GM19324 (cell line): ENCODE data around the gene TMEM40.
"Not testable (repeated sequence)": the region's sequence is repeated elsewhere in the genome, so short reads cannot be mapped to it uniquely, and the experiment has no call there.

Experiments used
- ATAC-seq: cut with Tn5 transposase; IDR thresholded peaks from one replicate; pipeline ENCODE4 v1.9.1; 2021; ENCODE audit warnings: mild to moderate bottlenecking, moderate library complexity; ENCODE audit not compliant: unreplicated experiment, low FRiP score

Gene TMEM40

GRCh38 chr3:12777171-12777570, 18.1 kb upstream of the TMEM40 start:
- no peak for ATAC-seq

- ATAC-seq: not testable (repeated sequence)
These were observed 16.9 kb upstream of the TMEM40 start for GRCh38 chr3:12775970-12776369.

- ATAC-seq: no peak
These were observed 16.2 kb upstream of the TMEM40 start for GRCh38 chr3:12775226-12775625.

GRCh38 chr3:12774619-12775018, 15.6 kb upstream of the TMEM40 start:
- ATAC-seq: no peak

GRCh38 chr3:12773710-12774086, 14.6 kb upstream of the TMEM40 start:
- no peak for ATAC-seq

DNA sequence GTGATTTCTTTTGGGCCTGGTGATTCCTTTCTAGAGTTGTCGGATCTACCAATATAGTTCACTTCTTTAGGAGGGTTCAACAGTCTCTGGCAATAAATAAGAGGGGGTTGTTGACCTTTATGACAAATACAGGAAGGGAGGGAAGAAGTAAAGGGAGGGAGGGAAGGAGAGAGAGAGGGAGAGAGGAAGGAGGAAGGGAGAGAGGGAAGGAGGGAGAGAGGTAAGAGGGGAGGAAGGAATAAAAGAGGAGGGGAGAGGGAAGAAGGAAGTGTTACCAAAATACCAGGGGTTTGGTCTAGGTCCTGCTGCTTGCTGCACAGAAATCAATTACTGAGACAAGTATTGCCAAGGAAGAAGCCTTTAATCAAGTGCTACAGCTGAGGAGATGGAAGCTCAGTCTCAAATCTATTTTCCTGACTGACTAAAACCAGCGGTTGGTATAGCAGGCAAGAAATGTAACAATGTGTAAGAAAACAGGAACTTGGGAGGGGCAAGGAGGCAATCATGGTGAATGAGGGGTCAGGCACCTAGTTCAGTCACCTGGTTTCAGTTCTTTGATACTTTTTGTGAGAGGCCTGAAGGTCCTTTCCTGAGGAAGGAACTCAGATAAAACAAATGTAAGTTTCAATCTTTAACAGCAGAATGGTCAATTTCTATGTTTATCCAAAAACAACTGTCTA, 14.1 kb upstream of the TMEM40 start:
- ATAC-seq: no peak

GRCh38 chr3:12772462-12772861, 13.4 kb upstream of the TMEM40 start:
- no peak for ATAC-seq

DNA sequence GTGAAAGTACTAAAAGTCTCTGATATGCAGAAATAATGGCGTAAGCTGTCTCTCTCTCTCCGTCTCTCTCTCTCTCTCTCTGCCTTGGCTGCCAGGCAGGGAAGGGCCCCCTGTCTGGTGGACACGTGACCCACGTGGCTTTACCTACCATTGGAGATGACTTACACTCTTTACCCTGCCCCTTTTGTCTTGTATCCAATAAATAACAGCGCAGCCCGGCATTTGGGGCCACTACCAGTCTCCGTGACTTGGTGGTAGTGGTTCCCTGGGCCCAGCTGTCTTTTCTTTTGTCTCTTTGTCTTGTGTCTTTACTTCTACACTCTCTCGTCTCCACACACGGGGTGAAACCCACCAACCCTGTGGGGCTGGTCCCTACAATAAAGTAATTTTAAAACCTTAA, 12.2 kb upstream of the TMEM40 start:
- ATAC-seq: no peak

DNA sequence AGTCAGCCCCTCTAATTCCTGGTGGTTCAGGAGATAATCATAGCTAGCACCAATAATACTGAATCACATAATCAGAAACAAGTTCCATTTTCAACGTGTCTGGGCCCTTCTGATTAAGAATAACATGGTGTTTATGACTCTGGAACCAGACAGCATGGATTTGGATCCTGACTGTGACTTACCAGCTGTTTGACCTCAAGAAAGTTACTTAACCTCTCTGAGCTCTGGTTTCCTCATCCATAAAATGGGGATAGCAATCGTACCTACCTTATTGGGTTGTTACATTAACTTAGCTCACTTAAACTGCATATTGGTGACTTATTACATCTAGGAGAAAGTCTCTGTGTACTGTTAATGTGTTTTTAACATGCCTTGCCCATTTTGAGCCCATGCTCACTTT, 10.7 kb upstream of the TMEM40 start:
- no peak for ATAC-seq

DNA sequence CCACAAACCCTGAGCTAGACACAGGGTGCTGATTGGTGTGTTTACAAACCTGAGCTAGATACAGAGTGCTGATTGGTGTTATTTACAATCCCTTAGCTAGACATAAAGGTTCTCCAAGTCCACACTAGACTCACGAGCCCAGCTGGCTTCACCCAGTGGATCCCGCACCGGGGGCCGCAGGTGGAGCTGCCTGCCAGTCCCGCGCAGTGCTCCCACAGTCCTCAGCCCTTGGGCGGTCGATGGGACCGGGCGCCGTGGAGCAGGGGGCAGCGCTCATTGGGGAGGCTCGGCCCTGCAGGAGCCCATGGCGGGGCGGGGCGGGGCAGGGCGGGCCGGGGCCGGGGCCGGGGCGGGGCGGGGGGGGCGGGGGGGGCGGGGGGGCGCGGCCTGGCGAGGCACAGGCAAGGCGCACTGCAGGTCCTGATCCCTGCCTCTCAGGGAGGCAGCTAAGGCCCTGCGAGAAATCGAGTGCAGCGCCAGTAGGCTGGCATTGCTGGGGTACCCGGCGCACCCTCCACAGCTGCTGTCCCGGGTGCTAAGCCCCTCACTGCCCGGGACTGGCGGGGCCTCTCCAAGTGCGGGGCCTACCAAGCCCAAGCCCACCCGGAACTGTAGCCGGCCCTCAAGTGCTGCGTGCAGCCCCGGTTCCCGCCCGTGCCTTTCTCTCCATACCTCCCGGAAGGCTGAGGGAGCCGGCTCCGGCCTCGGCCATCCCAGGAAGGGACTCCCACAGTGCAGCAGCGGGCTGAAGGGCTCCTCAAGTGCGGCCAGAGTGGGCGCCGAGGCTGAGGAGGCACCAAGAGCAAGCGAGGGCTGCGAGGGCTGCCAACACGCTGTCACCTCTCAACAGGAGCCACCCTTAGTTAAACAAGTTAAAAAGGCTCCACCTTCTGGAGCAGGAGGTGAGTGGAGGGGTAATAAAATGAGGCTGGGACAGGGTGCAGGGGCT, 9.8 kb upstream of the TMEM40 start:
- ATAC-seq: no peak

DNA sequence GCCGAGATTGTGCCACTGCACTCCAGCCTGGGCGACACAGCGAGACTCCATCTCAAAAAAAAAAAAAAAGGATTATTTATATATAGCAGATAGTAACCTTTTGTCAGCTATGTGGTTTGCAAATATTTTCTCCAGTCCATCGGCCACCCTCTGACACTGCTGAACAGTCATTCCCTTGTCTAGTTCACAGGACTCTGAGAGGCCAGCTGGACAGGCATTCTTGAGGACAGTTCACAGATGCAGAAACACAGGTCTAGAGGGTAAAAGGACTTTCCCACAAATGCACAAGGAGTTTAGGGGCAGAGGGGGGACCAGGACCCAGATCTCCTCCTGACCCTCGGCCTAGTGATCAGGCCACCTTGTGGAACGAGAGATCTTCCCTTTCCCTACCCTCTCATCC, 7.5 kb upstream of the TMEM40 start:
- ATAC-seq: no peak

GRCh38 chr3:12764171-12764776, 5.2 kb upstream of the TMEM40 start:
- ATAC-seq: no peak

DNA sequence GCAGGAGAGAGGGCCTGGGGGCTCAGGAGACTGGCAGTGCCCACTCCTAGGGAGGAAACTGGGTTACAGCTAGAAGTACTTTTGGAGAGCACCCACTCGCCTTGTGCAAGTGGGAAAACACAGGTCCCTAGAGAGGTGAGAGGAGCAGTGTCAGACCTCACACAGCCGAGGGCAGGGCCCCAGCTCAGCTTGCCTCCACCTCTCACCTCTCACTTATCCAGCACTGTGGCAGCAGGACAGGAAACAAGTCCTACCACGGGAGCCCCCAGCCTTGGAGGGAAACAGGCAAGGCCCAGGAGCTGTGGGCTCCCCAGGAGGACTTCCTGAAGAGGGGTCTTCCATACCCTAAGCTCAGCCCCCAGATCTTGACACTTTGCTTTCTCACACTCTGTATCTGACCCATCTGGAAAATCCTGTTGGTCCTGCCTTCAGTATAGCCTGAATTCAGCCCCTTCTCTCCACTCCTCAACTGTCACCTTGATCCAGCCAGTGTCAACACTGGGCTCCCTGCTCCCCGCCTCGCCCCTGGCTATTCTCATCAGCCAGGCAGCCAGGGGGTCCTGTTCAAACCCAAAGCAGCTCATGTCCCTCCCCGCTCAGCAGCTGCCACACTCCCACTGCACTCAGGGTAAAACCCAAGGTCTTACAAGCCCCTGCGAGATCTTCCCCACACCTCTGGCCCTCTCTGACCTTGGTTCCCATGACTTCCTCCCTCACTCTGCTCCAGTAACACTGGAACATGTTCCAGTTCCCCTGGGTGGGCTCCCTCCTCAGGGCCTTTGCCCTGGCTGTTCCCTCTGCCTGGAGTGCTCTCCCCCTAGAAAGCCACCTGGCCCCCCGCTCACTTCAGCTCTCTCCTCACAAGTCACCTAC, 870 bp upstream of the TMEM40 start:
- no peak for ATAC-seq

DNA sequence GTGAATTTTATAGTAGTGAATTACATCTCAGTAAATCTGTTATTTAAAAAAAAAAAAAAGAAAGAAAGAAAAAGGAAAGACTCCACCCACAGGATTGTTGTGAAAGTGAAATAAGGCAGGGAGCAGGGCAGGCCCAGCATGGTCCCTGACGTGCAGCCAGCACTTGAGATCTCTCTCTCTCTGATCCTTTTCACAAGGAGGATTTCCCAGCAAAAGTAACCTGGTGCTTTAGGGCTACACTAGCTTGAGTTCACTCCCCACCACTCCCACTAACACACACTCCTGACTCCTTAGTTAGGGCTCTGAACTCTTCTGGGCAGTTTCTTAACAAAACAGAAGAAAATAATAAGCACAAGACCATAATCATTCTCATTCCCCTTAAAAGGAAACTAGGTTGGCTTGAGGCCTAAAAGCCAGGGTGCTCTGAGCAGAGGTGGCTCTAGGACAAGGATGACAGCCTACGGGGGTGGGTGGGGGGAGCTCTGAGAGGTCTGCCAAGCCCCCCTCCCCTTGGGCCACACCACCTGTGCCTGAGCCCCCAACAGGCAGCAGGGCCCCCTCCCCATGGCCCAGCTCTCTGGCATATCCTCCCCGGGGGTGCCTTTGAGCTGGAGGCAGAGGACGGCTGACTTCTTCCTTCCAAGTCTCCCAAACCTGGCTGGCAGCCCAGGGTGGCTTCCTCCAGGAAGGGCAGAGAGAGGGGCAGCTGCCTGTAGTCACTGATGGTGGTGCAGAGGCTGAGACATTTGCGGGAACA, 856 bp downstream of the TMEM40 start:
- no peak for ATAC-seq

DNA sequence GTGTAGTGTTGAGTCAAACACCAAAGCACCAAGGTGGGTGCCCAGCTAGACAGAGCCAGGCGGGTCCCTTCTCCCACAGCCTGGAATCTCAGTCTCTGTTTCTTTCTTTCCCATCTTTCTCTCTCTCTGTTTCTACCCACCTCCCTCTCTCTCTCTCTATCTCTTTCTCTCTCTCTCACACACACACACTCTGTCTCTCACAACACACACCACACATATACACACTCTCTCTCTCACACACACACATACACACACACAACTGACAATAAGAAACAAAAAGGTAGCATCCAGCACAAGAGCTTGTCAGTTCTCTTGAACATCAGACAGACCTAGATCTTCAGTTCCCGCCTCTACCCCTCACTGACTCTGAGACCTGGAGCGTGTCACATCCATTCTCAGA, 2.4 kb downstream of the TMEM40 start:
- no peak for ATAC-seq

DNA sequence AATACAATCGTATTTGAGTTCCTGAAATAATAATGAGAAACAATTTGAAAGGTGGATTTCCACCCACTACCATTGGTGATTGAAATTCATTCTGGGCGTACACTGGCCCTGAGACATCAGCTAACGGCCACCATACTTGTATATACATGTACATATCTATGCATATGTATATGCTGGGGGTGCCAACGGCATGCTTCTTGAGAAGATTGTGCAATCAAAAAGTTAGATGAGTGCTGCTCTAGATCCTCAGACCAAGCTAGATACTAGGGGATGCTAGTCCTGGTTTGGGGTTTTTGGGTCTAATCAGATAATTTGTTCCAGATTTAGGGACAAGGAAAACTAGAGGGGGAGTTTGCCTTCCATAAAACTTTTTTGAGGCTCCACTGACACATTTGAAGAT, 2.9 kb downstream of the TMEM40 start:
- ATAC-seq: no peak

DNA sequence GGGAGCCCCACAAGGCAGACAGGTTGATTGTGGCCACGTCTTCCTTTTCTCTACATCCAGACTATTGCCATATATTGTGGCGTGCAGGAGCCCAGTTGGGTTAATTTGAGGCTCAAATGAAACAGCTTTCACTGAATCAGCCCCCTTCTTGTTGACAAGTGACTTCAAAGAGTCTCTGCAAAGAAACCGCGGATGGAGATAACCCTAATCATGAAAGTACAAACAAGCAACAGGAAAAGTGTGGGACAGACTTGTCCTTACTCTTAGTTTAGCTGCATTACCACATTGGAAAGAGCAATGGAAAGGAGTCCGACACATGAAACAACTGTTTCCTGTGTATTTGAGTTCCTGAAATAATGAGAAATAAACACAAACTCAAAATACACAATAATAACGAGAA, 3.3 kb downstream of the TMEM40 start:
- ATAC-seq: no peak

DNA sequence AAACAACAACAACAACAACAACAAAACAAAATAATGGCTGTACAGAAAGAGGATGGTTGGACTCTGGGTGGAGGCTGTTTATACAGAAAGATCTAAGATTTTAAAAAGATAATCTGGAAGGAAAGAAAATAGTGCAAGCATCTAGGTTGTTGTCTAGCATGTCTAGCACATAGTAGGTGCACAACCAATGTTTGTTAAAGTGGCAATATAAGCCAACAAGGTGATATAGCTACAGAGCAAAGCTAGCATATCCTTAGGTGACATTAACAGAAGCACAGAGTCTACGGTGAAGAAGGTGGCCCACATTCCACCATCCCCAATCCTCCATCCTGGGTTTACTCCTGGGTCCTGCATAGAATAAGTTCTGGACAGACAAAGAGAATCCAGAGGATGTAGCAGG, 4.7 kb downstream of the TMEM40 start:
- no peak for ATAC-seq

DNA sequence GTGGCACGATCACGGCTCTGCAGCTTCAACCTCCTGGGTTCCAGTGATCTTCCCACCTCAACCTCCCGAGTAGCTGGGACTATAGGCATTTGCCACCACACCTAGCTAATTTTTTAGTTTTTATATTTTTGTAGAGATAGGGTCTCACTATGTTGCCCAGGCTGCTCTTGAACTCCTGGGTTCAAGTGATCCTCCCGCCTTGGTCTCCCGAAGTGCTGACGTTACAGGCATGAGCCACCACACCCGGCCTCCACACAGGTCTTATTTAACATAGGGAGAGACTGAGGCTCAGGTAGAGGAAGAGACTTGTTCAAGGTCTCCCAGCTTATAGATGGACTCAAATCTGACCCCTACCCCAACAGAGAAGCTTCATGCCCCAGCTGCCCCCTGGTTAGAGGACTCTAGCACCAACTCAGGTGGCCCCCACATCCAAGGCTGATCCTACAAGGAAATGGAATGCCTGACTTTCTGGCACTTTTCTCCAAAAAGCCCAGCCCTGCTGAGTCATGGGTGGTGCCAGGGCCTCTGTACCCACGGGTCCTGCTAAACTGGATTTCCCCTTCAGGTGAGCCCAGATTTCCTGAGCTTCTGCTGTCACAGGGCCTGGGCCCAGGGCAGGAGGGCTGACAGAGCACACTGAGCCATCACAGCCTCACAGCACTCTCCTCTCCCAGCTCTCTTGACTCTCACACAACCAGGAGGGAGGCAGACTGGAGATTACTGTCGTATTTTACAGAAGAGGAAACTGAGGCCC, 5.6 kb downstream of the TMEM40 start:
- no peak for ATAC-seq
